Measurements from ENCODE around the gene TNFRSF13B. TPM values are rescaled to one million over a fixed set of nuclear protein-coding genes. Genes with fewer than 3 reads are reported as not detected.

The TNFRSF13B gene
- not detected in 2 replicates for total RNA-seq

GRCh38 chr17:16971458-16972338 is at the start of gene TNFRSF13B:
Gene TNFRSF13B, minus strand, starts transcription at chr17:16972118. Its CDS starts 43 bp downstream, at chr17:16972075.

Other genes with a start within 250 kb of the TNFRSF13B start
- gene MPRIP, start 70.3 kb upstream of the TNFRSF13B start, total RNA-seq, result 129 and 163 TPM in 2 replicates
- gene PLD6, start 234.2 kb upstream of the TNFRSF13B start, total RNA-seq, result 3.5 and 4.0 TPM in 2 replicates